CD4-positive, CD25-positive, alpha-beta regulatory T cell (primary cell): ENCODE measurements around the gene LRRFIP2. TPM values are rescaled to one million over a fixed set of nuclear protein-coding genes. Genes with fewer than 3 reads are reported as not detected.
"Not testable (repeated sequence)": the region's sequence is repeated elsewhere in the genome, so short reads cannot be mapped to it uniquely, and the experiment has no call there.

Experiments used
- ATAC-seq, 2 donors: fragments of 150-1000 bp; cut with Tn5 transposase; one replicate each; pipeline ENCODE4 v1.10.0; 2021; ENCODE audit warnings: low read depth in 2 of 2, moderate number of reproducible peaks in 2 of 2, moderate library complexity in 1 of 2
- DNase-seq, 3 donors: peaks; one replicate each; pipeline versions ENCODE4 v3.0.0 to v3.0.0-alpha.2; 2012 to 2022; ENCODE audit warnings: mixed read lengths in 1 of 3
- H3K27ac ChIP-seq: one replicate; pipeline ENCODE4 v1.7.0; 2013; ENCODE audit warnings: mild to moderate bottlenecking, low read length; ENCODE audit not compliant: insufficient read depth, poor library complexity, severe bottlenecking
- H3K27me3 ChIP-seq: one replicate; pipeline ENCODE4 v1.7.0; 2013; ENCODE audit warnings: low read length; ENCODE audit not compliant: control insufficient read depth, insufficient read depth
- H3K36me3 ChIP-seq: one replicate; pipeline ENCODE4 v1.7.0; 2013; ENCODE audit warnings: mild to moderate bottlenecking, low read length, moderate library complexity; ENCODE audit not compliant: control insufficient read depth, insufficient read depth
- H3K4me1 ChIP-seq: 2 replicates; pipeline ENCODE4 v1.7.0; 2013; ENCODE audit warnings: mild to moderate bottlenecking, low read length; ENCODE audit not compliant: insufficient read depth, control insufficient read depth, poor library complexity, severe bottlenecking
- H3K4me3 ChIP-seq: one replicate; pipeline ENCODE4 v1.7.0; 2013; ENCODE audit warnings: low read depth, mild to moderate bottlenecking, low read length, moderate library complexity
- H3K9me3 ChIP-seq, 2 experiments: 1 replicate in 1 of 2; 2 replicates in 1 of 2; pipeline ENCODE4 v1.7.0; 2013; ENCODE audit warnings: low read length in 2 of 2, mild to moderate bottlenecking in 1 of 2, moderate library complexity in 1 of 2; ENCODE audit not compliant: control insufficient read depth in 2 of 2
- H3K27ac Mint-ChIP-seq, 3 donors: one replicate each; pipeline ENCODE4 v1.8.0; 2020 to 2022; ENCODE audit warnings: mild to moderate bottlenecking in 3 of 3, mixed read lengths in 3 of 3, moderate library complexity in 2 of 3
- H3K27me3 Mint-ChIP-seq: one replicate; pipeline ENCODE4 v1.8.0; 2022; ENCODE audit warnings: mild to moderate bottlenecking, mixed read lengths
- H3K36me3 Mint-ChIP-seq: one replicate; pipeline ENCODE4 v1.8.0; 2020; ENCODE audit warnings: mixed read lengths
- H3K4me1 Mint-ChIP-seq, 4 donors: one replicate each; pipeline ENCODE4 v1.8.0; 2020 to 2022; ENCODE audit warnings: mixed read lengths in 4 of 4, mild to moderate bottlenecking in 1 of 4
- H3K4me3 Mint-ChIP-seq, 4 donors: one replicate each; pipeline ENCODE4 v1.8.0; 2020 to 2022; ENCODE audit warnings: mild to moderate bottlenecking in 4 of 4, mixed read lengths in 4 of 4, moderate library complexity in 3 of 4
- H3K9me3 Mint-ChIP-seq, 7 donors: one replicate each; pipeline ENCODE4 v1.8.0; 2020 to 2022; ENCODE audit warnings: mixed read lengths in 7 of 7, mild to moderate bottlenecking in 3 of 7, moderate library complexity in 2 of 7
- polyA plus RNA-seq, 4 donors: library from polyadenylated mRNA; unstranded; fragments of 300-500 nt; fragmentation: Illumina TruSeq; gene quantifications; one replicate each; pipeline ENCODE4 v1.2.3, GENCODE V29; 2021
- total RNA-seq: library from RNA; stranded (reverse); gene quantifications from one replicate; pipeline ENCODE4 v1.2.3, GENCODE V29; 2022

Gene LRRFIP2
- total and polyA plus RNA-seq, 5 donors from 2014 or later: 14.5 to 78.5 (median 23.5) TPM

DNA sequence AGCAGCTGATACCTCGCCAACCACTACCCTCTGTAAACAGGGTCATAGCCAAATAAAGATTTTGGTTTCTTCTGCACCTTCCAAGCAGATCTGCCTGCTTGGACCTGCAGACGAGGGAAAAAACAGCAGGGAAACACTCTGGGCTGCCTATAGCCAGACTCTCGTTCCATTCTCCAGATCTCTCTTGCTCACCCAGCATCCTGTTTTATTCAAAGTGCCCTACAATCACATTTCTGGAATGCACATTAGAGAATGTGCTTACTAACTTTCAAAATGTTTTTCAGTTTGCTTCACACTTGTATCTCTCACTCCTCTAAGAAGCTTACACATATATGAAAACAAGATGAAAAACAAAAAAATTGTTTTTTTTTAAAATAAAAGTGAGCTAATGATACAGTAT lies 109.6 kb downstream of the LRRFIP2 start:
- peak overlapping the region in 1 of 3 donors; percentile 19 for H3K27ac Mint-ChIP-seq

DNA sequence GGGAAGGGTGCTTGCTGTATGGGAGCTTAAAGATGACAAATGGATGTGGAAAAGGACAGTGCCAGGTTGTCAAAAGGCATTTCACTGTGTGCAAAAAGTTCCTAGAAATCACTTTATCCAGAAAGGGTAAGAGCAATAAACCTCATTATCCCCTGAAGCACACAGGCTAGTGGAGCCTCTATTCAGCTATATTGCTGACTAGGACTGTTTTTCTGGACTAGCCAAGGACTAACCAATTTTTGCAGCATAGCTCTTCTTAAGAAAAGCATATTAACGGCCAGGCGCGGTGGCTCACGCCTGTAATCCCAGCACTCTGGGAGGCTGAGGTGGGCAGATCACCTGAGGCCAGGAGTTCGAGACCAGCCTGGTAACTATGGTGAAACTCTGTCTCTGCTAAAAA lies 116.3 kb downstream of the LRRFIP2 start:
- Histone ChIP-seq H3K4me3 (no peak overlapping the region), H3K4me1 (no peaks in the 10 kb centered on the region), H3K27me3 (no peaks in the 10 kb centered on the region), H3K9me3 (no peaks in the 10 kb centered on the region), H3K36me3 (peaks cover 68% of the 10 kb centered on the region), H3K27ac (no peak overlapping the region)
- ATAC-seq: no peak
- Mint-ChIP-seq H3K9me3 (no peaks in the 10 kb centered on the region), H3K27ac (no peak overlapping the region), H3K4me3 (no peak overlapping the region), H3K27me3 (no peaks in the 10 kb centered on the region), H3K36me3 (peaks cover 42% of the 10 kb centered on the region), H3K4me1 (peaks cover 0 to 16% (median 10%) of the 10 kb centered on the region in 4 donors)
- no peak for DNase-seq

More for the DNA sequence above, 109.6 kb downstream of the LRRFIP2 start:
- peaks cover 0 to 1% (median 0%) of the 10 kb centered on the region in 7 donors for H3K9me3 Mint-ChIP-seq
- Histone ChIP-seq H3K27ac (no peak overlapping the region), H3K27me3 (no peaks in the 10 kb centered on the region), H3K4me3 (no peak overlapping the region), H3K4me1 (no peaks in the 10 kb centered on the region), H3K9me3 (no peaks in the 10 kb centered on the region), H3K36me3 (peaks cover 41% of the 10 kb centered on the region)
- ATAC-seq (no peak), DNase-seq (no peak)
- peaks cover 0 to 8% (median 3%) of the 10 kb centered on the region in 4 donors for H3K4me1 Mint-ChIP-seq
- no peaks in the 10 kb centered on the region for H3K27me3 Mint-ChIP-seq
- H3K4me3 Mint-ChIP-seq: no peak overlapping the region
- peaks cover 42% of the 10 kb centered on the region for H3K36me3 Mint-ChIP-seq

GRCh38 chr3:37056826-37057225 lies 117.6 kb downstream of the LRRFIP2 start:
- H3K4me3 ChIP-seq: no peak overlapping the region
- H3K27ac Mint-ChIP-seq: peak overlapping the region in 2 of 3 donors; percentile 32 to 34
- no peaks in the 10 kb centered on the region for H3K4me1 ChIP-seq
- H3K36me3 ChIP-seq: peaks cover 68% of the 10 kb centered on the region
- ATAC-seq (no peak), DNase-seq (no peak)
- H3K9me3 ChIP-seq: no peaks in the 10 kb centered on the region
- H3K27me3 Mint-ChIP-seq: no peaks in the 10 kb centered on the region
- no peaks in the 10 kb centered on the region for H3K9me3 Mint-ChIP-seq
- peaks cover 0 to 16% (median 7%) of the 10 kb centered on the region in 4 donors for H3K4me1 Mint-ChIP-seq
- no peak overlapping the region for H3K4me3 Mint-ChIP-seq
- H3K36me3 Mint-ChIP-seq: peaks cover 38% of the 10 kb centered on the region
- H3K27me3 ChIP-seq: no peaks in the 10 kb centered on the region
- H3K27ac ChIP-seq: no peak overlapping the region

DNA sequence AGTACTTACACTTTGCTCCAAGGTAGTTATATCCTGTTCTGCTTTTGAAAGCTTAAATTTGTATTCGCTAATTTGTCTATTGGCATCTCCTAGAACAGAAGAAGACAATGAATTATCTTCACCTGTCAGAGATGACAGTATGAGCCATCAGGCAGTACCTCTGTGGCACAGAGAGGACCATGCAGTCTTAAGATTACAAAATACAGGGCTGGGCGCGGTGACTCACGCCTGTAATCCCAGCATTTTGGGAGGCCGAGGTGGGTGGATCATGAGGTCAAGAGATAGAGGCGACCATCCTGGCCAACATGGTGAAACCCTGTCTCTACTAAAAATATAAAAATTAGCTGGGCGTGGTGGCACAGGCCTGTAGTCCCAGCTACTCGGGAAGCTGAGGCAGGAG lies 119.3 kb downstream of the LRRFIP2 start:
- H3K36me3 ChIP-seq: peaks cover 72% of the 10 kb centered on the region
- not testable (repeated sequence) for H3K9me3 ChIP-seq, H3K4me1 ChIP-seq, H3K27me3 ChIP-seq, H3K4me3 Mint-ChIP-seq, H3K9me3 Mint-ChIP-seq, H3K27ac ChIP-seq, H3K27me3 Mint-ChIP-seq, DNase-seq, ATAC-seq, H3K4me3 ChIP-seq
- Mint-ChIP-seq H3K36me3 (peaks cover 35% of the 10 kb centered on the region), H3K4me1 (peaks cover 0 to 16% (median 5%) of the 10 kb centered on the region in 4 donors), H3K27ac (peak overlapping the region; percentile 36 to 92 (median 81))

DNA sequence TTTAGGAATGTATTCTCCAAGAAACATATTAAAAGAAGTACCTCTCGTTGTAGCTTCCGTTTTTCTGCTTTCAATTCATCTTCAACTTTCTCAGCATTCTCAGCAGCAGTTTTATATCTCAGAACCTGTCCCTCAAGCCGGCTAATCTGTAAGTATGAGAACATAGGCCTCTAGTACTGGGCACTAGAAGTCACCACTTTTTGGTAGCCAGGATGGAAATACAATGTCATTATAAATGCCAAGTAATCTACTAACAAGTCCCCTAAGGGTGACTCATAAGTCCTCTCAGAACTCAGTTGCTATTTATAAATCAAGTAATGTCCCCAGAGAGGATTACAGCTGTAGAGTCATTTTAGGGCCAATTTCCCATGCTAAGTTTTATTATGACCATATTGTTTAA lies 120.0 kb downstream of the LRRFIP2 start:
- H3K27me3 ChIP-seq: no peaks in the 10 kb centered on the region
- H3K27ac ChIP-seq: peak overlapping the region; percentile 19
- H3K4me3 ChIP-seq: no peak overlapping the region
- H3K27me3 Mint-ChIP-seq: no peaks in the 10 kb centered on the region
- H3K36me3 Mint-ChIP-seq: peaks cover 38% of the 10 kb centered on the region
- no peaks in the 10 kb centered on the region for H3K9me3 ChIP-seq
- peaks cover 0 to 16% (median 5%) of the 10 kb centered on the region in 4 donors for H3K4me1 Mint-ChIP-seq
- peak overlapping the region in 1 of 3 donors; percentile 72 for H3K27ac Mint-ChIP-seq
- DNase-seq (peak in 1 of 3 donors; percentile 5), ATAC-seq (peak in 1 of 2 donors; percentile 34)
- no peaks in the 10 kb centered on the region for H3K4me1 ChIP-seq
- H3K9me3 Mint-ChIP-seq: no peaks in the 10 kb centered on the region
- peaks cover 75% of the 10 kb centered on the region for H3K36me3 ChIP-seq
- no peak overlapping the region for H3K4me3 Mint-ChIP-seq

- peaks cover 41% of the 10 kb centered on the region for H3K36me3 Mint-ChIP-seq
- no peak for ATAC-seq
Measured at GRCh38 chr3:37053753-37054152, 120.6 kb downstream of the LRRFIP2 start.

GRCh38 chr3:37053337-37053736 lies 121.0 kb downstream of the LRRFIP2 start:
- Histone ChIP-seq H3K9me3 (no peaks in the 10 kb centered on the region), H3K4me1 (no peaks in the 10 kb centered on the region), H3K27me3 (no peaks in the 10 kb centered on the region), H3K36me3 (peaks cover 77% of the 10 kb centered on the region), H3K4me3 (no peak overlapping the region), H3K27ac (no peak overlapping the region)
- H3K4me1 Mint-ChIP-seq: peaks cover 0 to 16% (median 5%) of the 10 kb centered on the region in 4 donors
- no peaks in the 10 kb centered on the region for H3K9me3 Mint-ChIP-seq
- DNase-seq (no peak), ATAC-seq (no peak)
- peaks cover 41% of the 10 kb centered on the region for H3K36me3 Mint-ChIP-seq
- peak overlapping the region in 1 of 3 donors; percentile 82 for H3K27ac Mint-ChIP-seq
- no peaks in the 10 kb centered on the region for H3K27me3 Mint-ChIP-seq
- H3K4me3 Mint-ChIP-seq: no peak overlapping the region

More at GRCh38 chr3:37053753-37054152, 120.6 kb downstream of the LRRFIP2 start:
- no peak for DNase-seq
- Histone ChIP-seq H3K9me3 (no peaks in the 10 kb centered on the region), H3K27me3 (no peaks in the 10 kb centered on the region), H3K36me3 (peaks cover 77% of the 10 kb centered on the region), H3K4me3 (no peak overlapping the region), H3K4me1 (no peaks in the 10 kb centered on the region), H3K27ac (no peak overlapping the region)
- Mint-ChIP-seq H3K27ac (no peak overlapping the region), H3K27me3 (no peaks in the 10 kb centered on the region), H3K9me3 (no peaks in the 10 kb centered on the region), H3K4me1 (peaks cover 0 to 16% (median 5%) of the 10 kb centered on the region in 4 donors), H3K4me3 (no peak overlapping the region)

- H3K4me3 ChIP-seq: no peak overlapping the region
- Mint-ChIP-seq H3K27me3 (no peaks in the 10 kb centered on the region), H3K36me3 (peaks cover 46% of the 10 kb centered on the region), H3K4me1 (peaks cover 0 to 16% (median 5%) of the 10 kb centered on the region in 4 donors), H3K4me3 (no peak overlapping the region), H3K27ac (peak overlapping the region; percentile 17 to 62 (median 60)), H3K9me3 (no peaks in the 10 kb centered on the region)
- no peaks in the 10 kb centered on the region for H3K27me3 ChIP-seq
- no peaks in the 10 kb centered on the region for H3K4me1 ChIP-seq
- H3K27ac ChIP-seq: no peak overlapping the region
- no peaks in the 10 kb centered on the region for H3K9me3 ChIP-seq
- H3K36me3 ChIP-seq: peaks cover 77% of the 10 kb centered on the region
- no peak for ATAC-seq
- no peak for DNase-seq
Measured at GRCh38 chr3:37052860-37053259, 121.5 kb downstream of the LRRFIP2 start.
